Measurements from ENCODE around the gene CLSTN2. TPM values are rescaled to one million over a fixed set of nuclear protein-coding genes. Genes with fewer than 3 reads are reported as not detected.

The CLSTN2 gene
- total RNA-seq, 1 donor from 2014 or later = 0.74 TPM

DNA sequence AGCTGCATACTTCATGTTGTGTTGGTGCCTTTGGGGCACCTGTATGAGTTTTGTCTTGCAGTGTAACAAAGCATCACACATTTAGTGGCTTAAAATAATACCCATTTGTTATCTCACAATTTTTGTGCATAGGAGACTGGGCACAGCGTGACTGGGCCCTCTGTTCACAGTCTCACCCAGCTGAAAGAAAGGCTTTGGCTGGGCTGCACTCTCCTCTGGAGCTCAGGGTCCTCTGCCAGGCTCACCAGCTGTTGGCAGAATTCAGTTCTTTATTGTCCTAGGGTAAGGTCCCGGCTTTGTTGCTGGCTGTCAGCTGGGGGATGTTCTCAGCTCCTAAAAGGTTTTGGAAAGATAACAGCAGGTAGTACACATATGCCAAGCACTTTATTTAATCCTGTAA lies 263.3 kb downstream of the CLSTN2 start:
- TF ChIP-seq, protein P1, sequence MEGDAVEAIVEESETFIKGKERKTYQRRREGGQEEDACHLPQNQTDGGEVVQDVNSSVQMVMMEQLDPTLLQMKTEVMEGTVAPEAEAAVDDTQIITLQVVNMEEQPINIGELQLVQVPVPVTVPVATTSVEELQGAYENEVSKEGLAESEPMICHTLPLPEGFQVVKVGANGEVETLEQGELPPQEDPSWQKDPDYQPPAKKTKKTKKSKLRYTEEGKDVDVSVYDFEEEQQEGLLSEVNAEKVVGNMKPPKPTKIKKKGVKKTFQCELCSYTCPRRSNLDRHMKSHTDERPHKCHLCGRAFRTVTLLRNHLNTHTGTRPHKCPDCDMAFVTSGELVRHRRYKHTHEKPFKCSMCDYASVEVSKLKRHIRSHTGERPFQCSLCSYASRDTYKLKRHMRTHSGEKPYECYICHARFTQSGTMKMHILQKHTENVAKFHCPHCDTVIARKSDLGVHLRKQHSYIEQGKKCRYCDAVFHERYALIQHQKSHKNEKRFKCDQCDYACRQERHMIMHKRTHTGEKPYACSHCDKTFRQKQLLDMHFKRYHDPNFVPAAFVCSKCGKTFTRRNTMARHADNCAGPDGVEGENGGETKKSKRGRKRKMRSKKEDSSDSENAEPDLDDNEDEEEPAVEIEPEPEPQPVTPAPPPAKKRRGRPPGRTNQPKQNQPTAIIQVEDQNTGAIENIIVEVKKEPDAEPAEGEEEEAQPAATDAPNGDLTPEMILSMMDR (IDR thresholded peaks at IDR 0.05; ENCODE audit: unreplicated experiment) = no peak
- H3K27ac Mint-ChIP-seq (ENCODE audit: unreplicated experiment) = no peak overlapping the region

DNA sequence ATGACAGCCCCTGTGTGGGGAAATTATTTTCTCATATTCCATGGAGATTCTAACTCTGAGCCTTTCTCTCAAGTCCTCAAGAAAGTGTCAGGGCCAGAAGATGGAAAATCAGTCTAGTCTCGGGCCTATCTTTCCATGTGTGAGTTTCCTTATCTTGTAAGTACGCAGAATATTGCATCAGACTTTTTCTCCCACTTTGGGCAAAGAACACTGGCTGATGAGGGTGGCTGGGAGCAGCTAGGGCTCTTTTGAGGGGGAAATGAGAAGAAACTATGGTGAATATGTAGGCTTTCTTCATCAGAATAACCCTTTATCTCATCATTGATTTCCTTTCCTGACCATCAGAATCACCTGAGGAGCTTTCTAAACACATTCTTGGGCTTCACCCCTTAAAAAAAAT lies 264.0 kb downstream of the CLSTN2 start:
- no peak for DNase-seq (ENCODE audit: low spot score)
- Mint-ChIP-seq H3K27me3 (ENCODE audit: unreplicated experiment) (no peaks in the 10 kb centered on the region), H3K4me3 (ENCODE audit: unreplicated experiment) (no peak overlapping the region), H3K27ac (ENCODE audit: unreplicated experiment) (no peak overlapping the region), H3K4me1 (ENCODE audit: unreplicated experiment) (peaks cover 2% of the 10 kb centered on the region), H3K9me3 (ENCODE audit: unreplicated experiment) (no peaks in the 10 kb centered on the region), H3K36me3 (ENCODE audit: low read depth, unreplicated experiment) (no peaks in the 10 kb centered on the region)
- TF ChIP-seq, protein P1 (IDR thresholded peaks at IDR 0.05; ENCODE audit: unreplicated experiment) = no peak

More for the DNA sequence above, 263.3 kb downstream of the CLSTN2 start:
- DNase-seq (ENCODE audit: low spot score) = no peak
- Mint-ChIP-seq H3K4me3 (ENCODE audit: unreplicated experiment) (no peak overlapping the region), H3K4me1 (ENCODE audit: unreplicated experiment) (peaks cover 2% of the 10 kb centered on the region), H3K27me3 (ENCODE audit: unreplicated experiment) (no peaks in the 10 kb centered on the region), H3K9me3 (ENCODE audit: unreplicated experiment) (no peaks in the 10 kb centered on the region), H3K36me3 (ENCODE audit: low read depth, unreplicated experiment) (no peaks in the 10 kb centered on the region)

DNA sequence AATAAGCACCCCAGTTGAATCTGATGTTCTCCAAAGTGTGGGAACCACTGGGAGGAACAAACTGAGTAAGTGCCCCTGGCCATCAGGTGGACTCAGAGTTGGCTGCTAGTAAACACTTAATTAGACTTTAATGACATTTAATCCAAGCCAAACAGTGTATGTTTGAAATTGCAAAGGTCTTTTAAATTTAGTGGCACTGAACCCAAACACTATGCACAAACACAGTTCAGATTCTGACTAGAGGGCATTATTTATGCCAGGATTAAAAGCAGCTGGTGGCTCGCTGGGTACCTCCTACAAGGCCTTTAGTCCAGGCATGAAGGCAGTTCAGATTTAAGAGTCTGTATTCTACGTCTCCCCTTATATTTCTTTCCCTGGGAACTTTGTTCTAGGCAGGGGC lies 264.8 kb downstream of the CLSTN2 start:
- no peaks in the 10 kb centered on the region for H3K9me3 Mint-ChIP-seq (ENCODE audit: unreplicated experiment)
- no peak for DNase-seq (ENCODE audit: low spot score)
- H3K4me1 Mint-ChIP-seq (ENCODE audit: unreplicated experiment) = peaks cover 2% of the 10 kb centered on the region
- H3K4me3 Mint-ChIP-seq (ENCODE audit: unreplicated experiment) = no peak overlapping the region
- TF ChIP-seq, protein P1 (IDR thresholded peaks at IDR 0.05; ENCODE audit: unreplicated experiment) = no peak
- no peaks in the 10 kb centered on the region for H3K36me3 Mint-ChIP-seq (ENCODE audit: low read depth, unreplicated experiment)
- H3K27ac Mint-ChIP-seq (ENCODE audit: unreplicated experiment) = no peak overlapping the region
- H3K27me3 Mint-ChIP-seq (ENCODE audit: unreplicated experiment) = no peaks in the 10 kb centered on the region

DNA sequence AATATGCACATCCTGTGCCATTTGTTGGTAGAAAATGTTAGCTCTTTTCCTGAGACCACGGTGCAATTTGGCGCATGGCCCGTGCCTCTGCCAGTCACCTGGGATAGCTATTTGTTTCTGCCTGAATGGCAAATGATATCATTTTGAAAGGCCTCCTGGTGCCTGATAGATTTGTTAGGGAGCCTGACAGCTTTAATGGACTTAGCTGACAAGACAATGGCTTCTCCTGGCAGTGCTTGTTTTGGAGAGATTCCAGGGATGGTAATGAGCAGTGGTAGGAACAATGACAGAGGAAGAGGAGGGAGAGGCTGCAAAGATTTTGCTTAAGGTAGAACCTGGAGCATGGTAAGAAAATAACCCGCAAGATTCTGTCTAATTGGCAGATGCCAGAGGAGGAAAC lies 268.5 kb downstream of the CLSTN2 start:
- Mint-ChIP-seq H3K36me3 (ENCODE audit: low read depth, unreplicated experiment) (no peaks in the 10 kb centered on the region), H3K9me3 (ENCODE audit: unreplicated experiment) (no peaks in the 10 kb centered on the region), H3K4me1 (ENCODE audit: unreplicated experiment) (no peaks in the 10 kb centered on the region), H3K27me3 (ENCODE audit: unreplicated experiment) (no peaks in the 10 kb centered on the region), H3K27ac (ENCODE audit: unreplicated experiment) (no peak overlapping the region), H3K4me3 (ENCODE audit: unreplicated experiment) (no peak overlapping the region)
- no peak for DNase-seq (ENCODE audit: low spot score)
- TF ChIP-seq, protein P1 (IDR thresholded peaks at IDR 0.05; ENCODE audit: unreplicated experiment) = no peak

DNA sequence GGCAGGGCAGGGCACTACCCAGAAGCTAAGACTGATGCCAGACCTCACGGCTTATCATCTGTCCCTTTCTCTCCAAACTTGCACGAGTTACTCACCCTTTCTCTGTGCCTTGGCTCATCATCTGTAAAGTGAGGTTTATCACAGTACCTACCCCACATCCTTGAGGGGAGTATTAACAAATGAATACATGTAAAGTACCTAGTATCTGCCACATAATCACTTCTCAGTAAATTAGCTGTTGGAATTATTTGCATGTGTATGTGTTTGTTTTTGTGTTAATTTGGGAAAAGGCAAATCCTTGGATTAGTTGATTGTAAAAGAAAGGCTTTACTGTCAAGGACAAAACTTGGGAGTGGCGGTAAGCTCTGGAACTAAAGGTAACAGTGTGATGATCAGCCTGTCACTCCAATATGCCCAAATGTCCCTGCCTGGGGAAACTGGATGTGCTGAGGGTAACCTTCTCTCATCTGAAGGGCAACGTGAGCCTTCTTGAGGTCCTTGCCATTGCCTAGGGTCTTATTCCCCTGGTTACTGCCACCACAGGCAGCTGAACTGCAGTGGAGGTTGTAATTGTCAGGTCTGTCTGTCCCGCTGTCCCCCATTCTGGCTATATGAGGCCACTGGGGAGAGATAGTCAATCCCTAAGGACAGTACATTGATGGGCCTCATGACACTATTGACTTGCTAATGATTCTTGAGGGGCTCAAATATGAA lies 269.4 kb downstream of the CLSTN2 start:
- H3K4me3 Mint-ChIP-seq (ENCODE audit: unreplicated experiment) = no peak overlapping the region
- no peaks in the 10 kb centered on the region for H3K4me1 Mint-ChIP-seq (ENCODE audit: unreplicated experiment)
- no peak overlapping the region for H3K27ac Mint-ChIP-seq (ENCODE audit: unreplicated experiment)
- no peaks in the 10 kb centered on the region for H3K36me3 Mint-ChIP-seq (ENCODE audit: low read depth, unreplicated experiment)
- TF ChIP-seq, protein P1 (IDR thresholded peaks at IDR 0.05; ENCODE audit: unreplicated experiment) = no peak
- no peak for DNase-seq (ENCODE audit: low spot score)
- H3K27me3 Mint-ChIP-seq (ENCODE audit: unreplicated experiment) = no peaks in the 10 kb centered on the region
- H3K9me3 Mint-ChIP-seq (ENCODE audit: unreplicated experiment) = no peaks in the 10 kb centered on the region
